OCI-LY3 (cell line): Measurements from ENCODE around the gene ATP5IF1.

Experiments used
- H2AFZ ChIP-seq: fragments of 200-600, 300-600 bp; shearing (Covaris generic); 2 replicates; pipeline ENCODE4 v1.6.0; 2014; ENCODE audit warnings: antibody characterized with exemption, low read depth, low read length
- H3K27ac ChIP-seq: fragments of 200-600, 300-600 bp; sonication (generic); 2 replicates; pipeline ENCODE4 v1.5.1; 2014; ENCODE audit warnings: mild to moderate bottlenecking, low read length, moderate library complexity, mixed read lengths
- H3K27me3 ChIP-seq: fragments of 200-600, 300-600 bp; sonication (generic); 2 replicates; pipeline ENCODE4 v1.6.1; 2014; ENCODE audit warnings: low read depth, low read length, mixed read lengths
- H3K36me3 ChIP-seq: fragments of 200-600, 300-600 bp; sonication (generic); replicated peaks from 2 replicates; pipeline ENCODE3; 2014; ENCODE audit warnings: low read depth, low read length, mixed read lengths
- H3K4me1 ChIP-seq: fragments of 300-600, 200-600 bp; sonication (generic); 2 replicates; pipeline ENCODE4 v1.6.1; 2014; ENCODE audit warnings: low read length, mixed read lengths
- H3K4me2 ChIP-seq: fragments of 200-600, 300-600 bp; sonication (generic); 2 replicates; pipeline ENCODE4 v1.6.1; 2014; ENCODE audit warnings: low read length, mixed read lengths
- H3K4me3 ChIP-seq: fragments of 300-600, 200-600 bp; sonication (generic); 2 replicates; pipeline ENCODE4 v1.5.1; 2014; ENCODE audit warnings: antibody characterized with exemption, mild to moderate bottlenecking, low read length, moderate library complexity
- H3K79me2 ChIP-seq: fragments of 300-600, 200-600 bp; shearing (Covaris generic); 2 replicates; pipeline ENCODE4 v1.6.1; 2014; ENCODE audit warnings: mild to moderate bottlenecking, low read length, mixed read lengths
- H3K9ac ChIP-seq: fragments of 300-600, 200-600 bp; shearing (Covaris generic); 2 replicates; pipeline ENCODE4 v1.6.0; 2014; ENCODE audit warnings: mild to moderate bottlenecking, low read length, moderate library complexity
- H3K9me3 ChIP-seq: fragments of 200-600, 300-600 bp; shearing (Covaris generic); 2 replicates; pipeline ENCODE4 v1.6.1; 2014; ENCODE audit warnings: low read length, mixed read lengths; ENCODE audit not compliant: insufficient read depth
- H4K20me1 ChIP-seq: fragments of 200-600, 300-600 bp; sonication (generic); 2 replicates; pipeline ENCODE4 v1.6.1; 2016; ENCODE audit warnings: low read length, mixed read lengths; ENCODE audit not compliant: insufficient read depth
- EZH2phosphoT487 ChIP-seq: fragments of 200-600 bp; shearing (Covaris generic); IDR thresholded peaks from 2 replicates; pipeline ENCODE4 v1.6.1; 2018; ENCODE audit warnings: antibody characterized with exemption, mixed run types, low read depth
- TF ChIP-seq, protein P1 (sequence below): fragments of 200-600, 300-600 bp; sonication (generic); IDR thresholded peaks from 2 replicates; pipeline ENCODE4 v1.5.1; 2014; ENCODE audit warnings: antibody characterized with exemption, low read length, low read depth

The ATP5IF1 gene

DNA sequence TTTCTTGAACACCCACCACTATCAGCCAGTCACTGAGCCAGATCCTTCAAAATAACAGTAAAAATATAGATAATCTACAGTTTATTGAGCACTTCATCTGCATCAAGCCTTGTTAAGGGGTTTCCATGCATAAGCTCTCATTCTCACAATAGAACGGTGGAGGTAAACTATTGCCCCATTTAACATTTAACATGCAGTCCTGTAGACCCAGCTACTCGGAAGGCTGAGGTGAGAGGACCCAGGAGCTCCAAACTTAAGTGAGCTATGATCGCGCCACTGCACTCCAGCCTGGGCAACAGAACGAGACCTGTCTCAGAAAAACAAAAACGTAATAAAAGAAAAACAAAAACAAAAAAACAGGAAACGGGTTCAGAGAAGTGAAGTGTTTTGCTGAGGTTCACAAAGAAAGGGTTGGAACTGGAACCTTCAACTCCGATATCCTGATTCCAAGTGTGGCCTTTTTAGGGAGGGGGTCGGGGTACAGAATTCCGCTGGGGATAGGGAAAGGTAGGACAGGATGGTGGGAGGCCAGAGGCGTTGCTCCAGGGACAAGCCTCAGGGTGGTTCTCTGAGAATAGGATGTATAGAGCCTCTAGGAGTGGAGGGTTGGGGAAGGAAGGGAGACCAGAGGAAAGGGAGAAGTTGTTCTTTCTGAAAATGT, 11.8 kb downstream of the ATP5IF1 start:
- H3K4me1 ChIP-seq, result peaks cover 41% of the 10 kb centered on the region
- no peak for TF ChIP-seq EZH2phosphoT487
- TF ChIP-seq, protein P1, sequence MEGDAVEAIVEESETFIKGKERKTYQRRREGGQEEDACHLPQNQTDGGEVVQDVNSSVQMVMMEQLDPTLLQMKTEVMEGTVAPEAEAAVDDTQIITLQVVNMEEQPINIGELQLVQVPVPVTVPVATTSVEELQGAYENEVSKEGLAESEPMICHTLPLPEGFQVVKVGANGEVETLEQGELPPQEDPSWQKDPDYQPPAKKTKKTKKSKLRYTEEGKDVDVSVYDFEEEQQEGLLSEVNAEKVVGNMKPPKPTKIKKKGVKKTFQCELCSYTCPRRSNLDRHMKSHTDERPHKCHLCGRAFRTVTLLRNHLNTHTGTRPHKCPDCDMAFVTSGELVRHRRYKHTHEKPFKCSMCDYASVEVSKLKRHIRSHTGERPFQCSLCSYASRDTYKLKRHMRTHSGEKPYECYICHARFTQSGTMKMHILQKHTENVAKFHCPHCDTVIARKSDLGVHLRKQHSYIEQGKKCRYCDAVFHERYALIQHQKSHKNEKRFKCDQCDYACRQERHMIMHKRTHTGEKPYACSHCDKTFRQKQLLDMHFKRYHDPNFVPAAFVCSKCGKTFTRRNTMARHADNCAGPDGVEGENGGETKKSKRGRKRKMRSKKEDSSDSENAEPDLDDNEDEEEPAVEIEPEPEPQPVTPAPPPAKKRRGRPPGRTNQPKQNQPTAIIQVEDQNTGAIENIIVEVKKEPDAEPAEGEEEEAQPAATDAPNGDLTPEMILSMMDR, result no peak
- peak overlapping the region; percentile 54 for H3K9ac ChIP-seq
- H3K9me3 ChIP-seq, result no peaks in the 10 kb centered on the region
- no peaks in the 10 kb centered on the region for H3K36me3 ChIP-seq
- peak overlapping the region; percentile 31 for H3K27ac ChIP-seq
- peak overlapping the region; percentile 64 for H2AFZ ChIP-seq
- H4K20me1 ChIP-seq, result no peaks in the 10 kb centered on the region
- peak overlapping the region; percentile 77 for H3K4me3 ChIP-seq
- H3K4me2 ChIP-seq, result peak overlapping the region; percentile 92
- H3K79me2 ChIP-seq, result no peaks in the 10 kb centered on the region
- H3K27me3 ChIP-seq, result no peaks in the 10 kb centered on the region

DNA sequence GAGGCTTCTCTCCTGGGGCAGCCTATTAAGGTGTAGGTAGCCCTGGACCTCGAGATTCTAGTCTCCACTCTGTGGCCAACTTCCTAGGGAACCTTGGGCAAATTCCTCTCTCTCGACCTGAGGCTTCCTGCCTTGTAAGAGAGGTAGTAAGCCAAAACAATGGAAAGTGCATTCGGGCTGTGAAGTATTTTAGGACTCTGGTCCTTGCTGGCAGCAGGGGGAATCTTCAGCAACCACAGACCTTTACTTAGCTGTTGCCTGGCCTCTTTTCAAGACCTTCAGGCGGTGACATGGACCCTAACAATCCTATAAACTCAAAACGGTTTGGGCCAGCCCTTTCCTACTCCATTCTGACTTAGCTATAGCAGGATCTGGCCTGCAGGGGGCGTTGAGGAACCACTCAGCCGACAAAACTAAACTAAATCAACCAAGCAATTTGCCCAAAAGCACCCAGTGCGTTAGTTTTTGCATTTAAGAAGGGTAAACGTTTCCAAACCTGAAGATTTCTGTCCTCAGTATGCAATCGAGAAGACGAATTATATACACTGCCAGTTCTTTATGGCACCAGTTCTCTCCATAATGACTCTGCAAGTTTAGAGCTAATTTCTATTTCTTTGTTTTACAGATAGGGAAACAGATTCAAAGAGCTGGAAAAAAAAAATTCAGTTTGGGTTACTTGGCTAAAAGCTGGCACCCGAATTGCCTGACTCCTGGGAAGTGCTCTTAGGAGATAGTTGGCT, 12.5 kb downstream of the ATP5IF1 start:
- no peak for TF ChIP-seq EZH2phosphoT487
- TF ChIP-seq, protein P1, result peak; percentile 79
- H3K27ac ChIP-seq, result peak overlapping the region; percentile 30; the same call in 1 of the 2 replicates
- peak overlapping the region; percentile 92 for H3K4me2 ChIP-seq
- no peaks in the 10 kb centered on the region for H3K36me3 ChIP-seq
- H3K27me3 ChIP-seq, result no peaks in the 10 kb centered on the region
- H3K4me3 ChIP-seq, result peak overlapping the region; percentile 77
- peak overlapping the region; percentile 54 for H3K9ac ChIP-seq
- H2AFZ ChIP-seq, result peak overlapping the region; percentile 64
- H4K20me1 ChIP-seq, result no peaks in the 10 kb centered on the region
- H3K9me3 ChIP-seq, result no peaks in the 10 kb centered on the region
- H3K79me2 ChIP-seq, result no peaks in the 10 kb centered on the region
- peaks cover 41% of the 10 kb centered on the region for H3K4me1 ChIP-seq

DNA sequence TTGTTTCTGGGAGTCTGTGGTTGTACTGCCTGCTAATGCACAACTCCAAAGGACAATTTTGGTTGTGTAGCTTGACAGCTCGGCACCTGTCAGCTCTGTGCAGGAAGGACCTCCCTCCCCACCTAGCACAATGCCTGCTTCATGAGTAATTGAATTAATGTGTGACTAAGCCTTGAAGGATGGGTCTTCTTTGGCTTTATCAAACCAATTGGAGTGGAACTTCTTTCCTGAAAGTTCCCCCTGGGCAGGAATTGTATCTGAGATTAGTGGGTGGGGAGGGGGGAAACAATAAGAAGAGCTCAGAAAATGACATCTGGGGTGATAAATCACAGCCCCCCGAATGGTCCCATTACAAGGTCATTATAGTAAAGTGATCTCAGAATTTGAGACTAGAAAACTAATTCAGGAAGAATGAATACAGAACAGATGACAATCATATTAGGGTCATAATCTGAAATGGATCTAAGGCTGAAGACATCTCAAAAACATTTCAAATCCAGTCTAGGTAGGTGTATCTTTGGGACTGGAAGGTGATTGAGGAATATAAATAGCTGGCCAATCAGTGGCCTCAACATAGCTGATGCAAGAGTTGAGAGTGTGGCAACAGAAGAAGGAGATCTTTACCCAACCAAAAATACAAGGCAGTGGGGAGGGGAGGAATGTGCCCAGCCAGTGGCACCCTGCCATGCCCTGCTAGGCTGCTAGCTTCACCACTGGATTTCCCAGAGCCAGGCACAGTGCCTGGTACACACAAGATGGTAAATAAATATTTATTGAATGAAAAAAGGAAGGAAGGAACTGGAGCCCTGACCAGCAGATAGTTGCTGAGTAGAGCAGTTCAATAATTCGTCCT, 13.3 kb downstream of the ATP5IF1 start:
- peaks cover 40% of the 10 kb centered on the region for H3K4me1 ChIP-seq
- H3K9ac ChIP-seq, result peak overlapping the region; percentile 54
- H3K36me3 ChIP-seq, result no peaks in the 10 kb centered on the region
- no peaks in the 10 kb centered on the region for H3K9me3 ChIP-seq
- no peak overlapping the region; the same call in none of the 2 replicates for H2AFZ ChIP-seq
- H3K27me3 ChIP-seq, result no peaks in the 10 kb centered on the region
- peak overlapping the region; percentile 30 for H3K27ac ChIP-seq
- no peaks in the 10 kb centered on the region for H4K20me1 ChIP-seq
- H3K4me3 ChIP-seq, result peak overlapping the region; percentile 77
- H3K79me2 ChIP-seq, result no peaks in the 10 kb centered on the region
- TF ChIP-seq, protein P1, result no peak
- TF ChIP-seq EZH2phosphoT487, result no peak
- H3K4me2 ChIP-seq, result peak overlapping the region; percentile 92
